NCI-H2196 (cell line): ENCODE results near the gene TAF1A.
A peak's percentile ranks its signal among the peaks of the same experiment; 100 is the strongest.

ENCODE experiments used
- DNase-seq: peaks from one replicate; lab custom pipeline; 2025; ENCODE audit not compliant: unreplicated experiment; lab: John Stamatoyannopoulos, UW

Gene TAF1A

DNA sequence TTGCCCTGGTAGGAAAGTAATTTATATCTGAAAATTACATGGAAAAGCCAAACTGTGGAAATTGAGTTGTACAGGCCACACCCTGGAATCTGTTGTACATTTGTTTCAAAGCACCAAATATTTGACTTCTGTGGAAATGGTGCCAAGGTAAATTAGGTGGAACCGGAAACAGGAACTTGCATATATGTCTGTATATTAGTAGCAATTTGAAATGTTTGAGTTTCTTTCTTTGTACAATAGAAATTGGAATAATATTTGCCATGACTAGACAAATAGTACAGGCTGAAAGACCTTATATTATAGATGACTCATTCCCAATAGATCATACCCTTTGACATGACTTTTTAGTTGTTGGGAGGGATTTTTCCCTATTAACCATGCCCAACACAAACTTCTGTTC lies 10.5 kb upstream of the TAF1A start:
- no peak for DNase-seq

DNA sequence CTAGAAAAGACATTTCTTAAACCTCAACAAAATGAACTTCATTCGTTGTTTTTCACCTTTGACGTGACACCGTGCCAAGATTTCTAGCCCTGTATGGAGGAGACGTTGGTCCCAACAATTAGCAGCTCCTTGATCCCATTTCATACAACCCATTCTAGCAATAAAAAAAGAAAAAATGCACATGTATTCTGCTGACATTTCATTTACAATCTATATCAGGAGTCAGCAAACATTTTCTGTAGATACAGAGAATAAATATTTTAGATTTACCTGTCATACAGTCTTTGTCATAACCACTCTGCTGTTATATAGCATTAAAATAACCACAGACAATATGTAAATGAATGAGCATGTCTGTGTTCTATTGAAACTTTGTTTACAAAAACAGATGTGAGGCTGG lies 7.0 kb upstream of the TAF1A start:
- DNase-seq, result no peak

DNA sequence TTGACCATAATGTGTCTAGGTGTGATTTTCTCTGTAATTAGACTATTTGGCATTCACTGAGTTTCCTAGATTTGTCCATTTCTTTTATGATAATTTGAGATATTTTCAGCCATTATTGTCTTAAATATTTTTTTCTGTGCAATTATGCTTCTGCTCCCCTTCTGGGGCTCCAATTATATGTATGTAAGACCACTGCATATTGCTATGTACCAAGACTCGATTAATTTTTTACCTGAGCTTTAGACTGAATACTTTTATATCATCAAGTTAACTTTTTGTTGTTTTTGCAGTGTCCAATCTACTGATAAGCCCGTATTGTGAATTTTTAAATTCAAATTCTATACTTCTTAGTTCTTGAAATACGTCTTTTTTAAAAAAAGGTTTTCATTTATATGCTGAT lies 5.1 kb upstream of the TAF1A start:
- DNase-seq, result no peak

DNA sequence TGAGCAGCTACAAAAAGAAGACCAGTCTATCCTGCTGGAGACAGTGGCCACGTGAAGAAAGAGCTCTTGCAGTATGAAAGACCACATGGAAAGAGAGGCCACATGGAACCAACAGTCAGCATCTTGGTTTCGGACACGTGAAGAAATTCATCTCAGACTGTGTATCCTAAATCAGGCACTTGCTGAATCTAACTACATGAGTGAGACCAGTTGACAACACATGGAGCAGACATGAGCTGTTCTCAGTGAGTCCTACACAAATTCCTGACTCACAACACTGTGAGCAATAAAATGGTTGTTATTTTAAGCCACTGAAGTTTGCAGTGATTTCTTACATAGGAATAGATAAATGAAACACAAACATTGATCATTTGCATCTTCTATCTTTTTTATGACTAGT lies 2.4 kb upstream of the TAF1A start:
- DNase-seq, result no peak

GRCh38 chr1:222588135-222588534 lies 1.6 kb downstream of the TAF1A start:
- DNase-seq, result no peak

GRCh38 chr1:222586842-222587241 lies 2.9 kb downstream of the TAF1A start:
- no peak for DNase-seq

GRCh38 chr1:222583079-222583478 lies 6.7 kb downstream of the TAF1A start:
- DNase-seq, result no peak

DNA sequence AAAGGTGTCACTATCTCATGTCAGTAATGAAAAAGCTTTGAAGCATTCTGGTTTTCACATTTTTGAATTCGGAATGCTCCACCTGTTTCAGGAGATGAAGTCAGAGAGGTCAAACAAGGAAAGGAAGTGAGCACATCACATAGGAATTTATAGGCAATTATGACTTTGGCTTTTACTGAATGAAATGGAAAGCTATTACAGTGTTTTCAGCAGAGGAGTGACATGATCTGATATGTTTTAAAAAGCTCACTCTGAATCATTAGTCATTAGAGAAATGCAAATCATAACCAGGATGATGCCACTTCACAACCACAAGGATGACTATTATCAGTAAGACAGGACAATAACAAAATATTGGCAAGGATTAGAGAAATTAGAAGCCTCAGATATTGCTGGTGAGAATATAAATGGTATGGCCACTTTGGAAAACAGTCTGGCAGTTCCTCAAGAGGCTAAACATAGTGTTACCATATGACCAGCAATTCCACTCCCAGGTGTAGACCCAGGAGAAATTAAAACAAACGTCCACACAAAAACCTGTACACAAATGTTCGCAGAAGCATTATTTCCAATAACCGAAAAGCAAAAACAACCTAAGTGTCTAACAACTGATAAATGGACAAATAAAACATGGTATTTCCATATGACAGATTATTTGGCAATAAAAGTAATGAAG lies 7.5 kb downstream of the TAF1A start:
- DNase-seq, result no peak

GRCh38 chr1:222579316-222579715 lies 10.4 kb downstream of the TAF1A start:
- no peak for DNase-seq

DNA sequence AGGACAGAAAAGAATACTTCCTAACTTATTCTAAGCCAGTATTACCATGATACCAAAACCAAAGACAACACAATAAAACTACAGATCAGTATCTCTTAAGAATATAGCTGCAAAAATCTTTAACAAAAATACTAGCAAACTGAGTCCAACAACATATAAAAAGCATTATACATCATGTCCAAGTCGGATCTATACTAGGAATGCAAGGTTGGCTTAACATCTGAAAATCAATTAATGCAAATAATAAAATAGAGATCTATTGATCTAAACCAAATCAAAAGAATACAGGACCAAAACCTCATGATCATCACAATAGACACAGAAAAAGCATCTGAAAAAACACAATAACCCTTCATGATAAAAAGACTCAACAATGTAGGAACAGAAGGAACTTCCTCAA lies 18.9 kb downstream of the TAF1A start:
- DNase-seq, result no peak

GRCh38 chr1:222561656-222562055 lies 28.1 kb downstream of the TAF1A start:
- no peak for DNase-seq

DNA sequence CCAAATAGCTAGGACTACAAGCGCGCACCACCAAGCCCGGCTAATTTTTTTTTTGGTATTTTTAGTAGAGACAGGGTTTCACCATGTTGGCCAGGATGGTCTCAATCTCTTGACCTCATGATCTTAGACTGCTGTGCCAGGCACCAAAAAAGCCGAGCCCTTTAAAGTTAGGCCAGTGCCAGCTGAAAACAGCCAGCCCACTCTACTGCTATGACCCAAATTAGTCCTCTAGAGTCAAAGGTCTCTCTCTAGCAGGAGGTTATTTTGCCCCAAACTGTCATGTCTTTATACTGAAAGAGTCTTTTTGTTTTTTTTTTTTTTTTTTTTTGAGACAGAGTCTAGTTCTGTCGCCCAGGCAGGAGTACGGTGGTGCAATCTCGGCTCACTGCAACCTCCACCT lies 32.2 kb downstream of the TAF1A start:
- no peak for DNase-seq

- no peak for DNase-seq
These were observed 32.6 kb downstream of the TAF1A start for GRCh38 chr1:222557148-222557547.

DNA sequence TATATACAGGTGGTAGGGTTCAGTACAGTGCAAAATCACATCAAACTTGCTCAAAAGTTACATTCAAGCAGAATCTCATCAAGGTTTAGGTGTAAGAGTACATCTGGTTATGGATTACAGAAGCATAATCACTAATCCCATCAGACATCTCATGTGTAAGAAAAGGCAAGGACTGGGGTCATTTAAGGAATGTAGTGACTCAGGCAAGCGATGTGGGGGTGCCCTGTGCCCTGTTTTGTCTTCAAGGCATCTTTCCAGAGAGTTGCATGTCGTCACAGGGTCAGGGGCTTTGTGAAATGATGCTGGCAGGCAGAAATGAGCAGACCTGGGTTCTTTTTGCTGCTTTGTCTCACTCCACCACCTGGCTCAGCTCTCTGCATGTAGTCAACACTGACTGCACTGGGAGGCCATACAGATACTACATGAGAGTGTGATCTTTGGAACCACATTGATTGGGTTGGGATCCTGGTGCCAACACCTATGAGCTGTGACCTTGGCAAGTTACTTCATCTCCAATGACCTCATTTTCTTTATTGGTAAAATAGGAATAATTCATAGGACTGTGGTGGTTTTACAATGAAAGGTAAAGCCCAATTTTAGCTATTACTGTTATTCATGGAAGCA lies 33.6 kb downstream of the TAF1A start:
- DNase-seq, result no peak

- DNase-seq, result no peak
These were observed 35.6 kb downstream of the TAF1A start for GRCh38 chr1:222554177-222554576.

- DNase-seq, result no peak
These were observed 36.9 kb downstream of the TAF1A start for GRCh38 chr1:222552882-222553281.

GRCh38 chr1:222547944-222548671 lies 41.6 kb downstream of the TAF1A start, which contains the start of gene HHIPL2:
Gene HHIPL2, minus strand, starts transcription at chr1:222548104. Its CDS starts 60 bp downstream, at chr1:222548044.
- DNase-seq, result no peak

DNA sequence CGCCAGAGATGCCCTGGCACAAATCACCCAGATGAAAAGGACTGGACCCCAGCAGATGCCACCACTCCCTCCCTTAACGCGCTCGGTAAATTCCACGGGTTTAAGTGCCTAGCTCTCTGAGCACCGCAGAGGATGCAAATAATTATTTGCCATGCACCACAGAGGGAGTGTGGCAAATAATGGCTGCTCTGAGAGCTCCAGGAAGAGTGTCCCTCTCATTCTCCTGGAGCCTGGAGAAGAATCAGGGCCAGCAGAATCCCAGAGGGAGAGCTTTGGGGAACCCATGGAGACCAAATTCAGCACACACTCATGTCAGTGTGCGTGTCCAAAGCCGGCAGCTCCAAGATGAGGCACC lies 42.5 kb downstream of the TAF1A start:
- no peak for DNase-seq

GRCh38 chr1:222546548-222547259 lies 43.0 kb downstream of the TAF1A start:
- DNase-seq, result peak; percentile 35

GRCh38 chr1:222546091-222546490 lies 43.6 kb downstream of the TAF1A start:
- DNase-seq, result no peak

DNA sequence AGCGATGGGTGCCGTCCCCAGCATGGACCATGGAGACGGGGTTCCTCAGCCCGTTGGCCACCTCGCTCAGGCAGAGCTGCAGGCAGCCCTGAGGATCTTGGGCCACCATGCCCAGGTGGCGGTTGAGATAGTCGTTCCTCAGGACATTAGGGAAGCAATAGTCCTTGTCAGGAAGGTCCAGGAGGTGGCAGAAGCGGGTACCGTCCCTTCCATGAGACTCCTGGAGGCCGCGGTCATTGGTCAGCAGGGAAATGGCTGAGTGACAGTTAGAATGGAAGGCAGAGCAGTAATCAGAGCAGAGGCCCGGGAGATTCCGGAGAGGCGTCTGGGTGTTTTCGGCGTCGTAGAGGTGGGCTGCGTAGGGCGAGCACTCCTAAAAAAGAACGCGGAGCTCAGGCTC lies 45.9 kb downstream of the TAF1A start:
- DNase-seq, result no peak

- no peak for DNase-seq
These were observed 49.1 kb downstream of the TAF1A start for GRCh38 chr1:222540598-222540995.
